ENCODE data around the gene GVQW3. TPM values are rescaled to one million over a fixed set of nuclear protein-coding genes. Genes with fewer than 3 reads are reported as not detected.

The GVQW3 gene
- polyA plus RNA-seq (ENCODE audit: low read depth in 6 of 6), result 1 to 10 TPM in 2 of 6 donors, under 1 TPM in 4; 0.10 to 3.5 (median 0.86) TPM

- Mint-ChIP-seq H3K4me1 (peaks cover 63 to 76% (median 74%) of the 10 kb centered on the region in 3 donors), H3K27me3 (no peaks in the 10 kb centered on the region), H3K27ac (peak within 1 kb of the TSS; percentile 82 to 98 (median 96))
Observed at GRCh38 chr11:76380977-76381719, at the start of gene GVQW3, which contains the start of gene THAP12. Gene GVQW3 (plus strand): TSS chr11:76381323. CDS start chr11:76381829, 506 bp downstream. Gene THAP12 (minus strand): TSS chr11:76381132. CDS start chr11:76380836, 296 bp downstream.

GRCh38 chr11:76334826-76335389 is 46.2 kb upstream of the GVQW3 start:
- no peak for ATAC-seq (ENCODE audit: low read depth in 2 of 2)
- no peak overlapping the region for H3K27ac Mint-ChIP-seq

More at GRCh38 chr11:76380977-76381719, at the start of gene GVQW3, which contains the start of gene THAP12:
- DNase-seq, result peak; percentile 99
- peak; percentile 90 to 91 for ATAC-seq (ENCODE audit: low read depth in 2 of 2)
- Mint-ChIP-seq H3K4me3 (peak within 1 kb of the TSS; percentile 90 to 98 (median 96)), H3K9me3 (no peaks in the 10 kb centered on the region), H3K36me3 (no peaks in the 10 kb centered on the region)

GRCh38 chr11:76335842-76336241 is 45.3 kb upstream of the GVQW3 start:
- Mint-ChIP-seq H3K4me1 (peaks cover 0 to 21% (median 13%) of the 10 kb centered on the region in 3 donors), H3K4me3 (peak overlapping the region in 1 of 8 donors; percentile 36), H3K27ac (peak overlapping the region in 1 of 6 donors; percentile 74), H3K27me3 (no peaks in the 10 kb centered on the region), H3K36me3 (peaks cover 5 to 18% of the 10 kb centered on the region in 2 donors), H3K9me3 (peaks cover 0 to 38% (median 32%) of the 10 kb centered on the region in 7 donors)
- DNase-seq (no peak), ATAC-seq (ENCODE audit: low read depth in 2 of 2) (peak in 1 of 2 donors; percentile 48)

More at GRCh38 chr11:76334826-76335389, 46.2 kb upstream of the GVQW3 start:
- Mint-ChIP-seq H3K36me3 (peaks cover 5 to 18% of the 10 kb centered on the region in 2 donors), H3K4me1 (peaks cover 0 to 21% (median 13%) of the 10 kb centered on the region in 3 donors), H3K4me3 (no peak overlapping the region), H3K9me3 (peaks cover 0 to 38% (median 33%) of the 10 kb centered on the region in 7 donors), H3K27me3 (no peaks in the 10 kb centered on the region)
- no peak for DNase-seq

DNA sequence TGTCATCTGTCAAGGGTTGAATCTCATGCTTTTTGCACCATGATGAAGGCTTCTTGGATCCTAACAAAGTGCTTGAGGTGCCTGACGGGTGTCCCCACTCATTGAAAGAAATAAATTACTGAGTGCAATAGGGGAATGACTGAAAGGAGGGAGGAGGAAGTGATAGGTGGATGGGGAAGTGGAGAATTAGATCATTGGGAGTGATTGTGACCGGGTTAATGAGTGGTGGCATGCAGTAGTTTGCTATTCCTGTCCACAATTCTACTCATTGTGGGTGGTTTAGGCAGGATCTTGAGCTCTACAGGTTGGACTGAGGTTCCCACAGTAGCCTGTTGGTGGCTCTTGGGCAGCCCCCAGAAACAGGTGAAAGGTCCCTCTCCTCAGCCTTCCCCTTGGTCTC is 44.5 kb upstream of the GVQW3 start:
- H3K36me3 Mint-ChIP-seq, result peaks cover 5 to 18% of the 10 kb centered on the region in 2 donors
- no peaks in the 10 kb centered on the region for H3K27me3 Mint-ChIP-seq
- H3K4me3 Mint-ChIP-seq, result peak overlapping the region in 1 of 8 donors; percentile 74
- ATAC-seq (ENCODE audit: low read depth in 2 of 2), result no peak
- peaks cover 0 to 38% (median 32%) of the 10 kb centered on the region in 7 donors for H3K9me3 Mint-ChIP-seq
- H3K27ac Mint-ChIP-seq, result peak overlapping the region in 1 of 6 donors; percentile 10
- no peak for DNase-seq
- peaks cover 0 to 25% (median 13%) of the 10 kb centered on the region in 3 donors for H3K4me1 Mint-ChIP-seq

DNA sequence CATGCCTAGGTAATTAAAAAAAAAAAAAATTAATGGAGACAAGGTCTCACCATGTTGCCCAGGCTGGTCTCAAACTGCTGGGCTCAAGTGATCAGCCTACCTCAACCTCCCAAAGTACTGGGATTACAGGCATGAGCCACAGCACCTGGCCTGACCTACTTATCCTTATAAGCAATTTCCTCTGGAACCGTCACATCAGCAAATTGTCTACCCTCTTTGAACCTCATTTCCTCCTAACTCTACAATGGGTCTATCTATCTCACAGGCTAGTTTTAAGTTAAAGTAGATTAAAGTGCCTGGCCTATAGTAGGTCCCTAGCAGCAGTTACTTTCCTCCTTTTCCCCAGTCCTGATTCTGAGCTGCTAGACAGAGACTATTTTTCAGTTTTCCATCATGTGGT is 43.7 kb upstream of the GVQW3 start:
- Mint-ChIP-seq H3K36me3 (peaks cover 5 to 18% of the 10 kb centered on the region in 2 donors), H3K4me1 (peaks cover 0 to 27% (median 13%) of the 10 kb centered on the region in 3 donors), H3K4me3 (no peak overlapping the region), H3K9me3 (peaks cover 0 to 38% (median 32%) of the 10 kb centered on the region in 7 donors), H3K27ac (no peak overlapping the region), H3K27me3 (no peaks in the 10 kb centered on the region)
- no peak for DNase-seq
- ATAC-seq (ENCODE audit: low read depth in 2 of 2), result no peak

DNA sequence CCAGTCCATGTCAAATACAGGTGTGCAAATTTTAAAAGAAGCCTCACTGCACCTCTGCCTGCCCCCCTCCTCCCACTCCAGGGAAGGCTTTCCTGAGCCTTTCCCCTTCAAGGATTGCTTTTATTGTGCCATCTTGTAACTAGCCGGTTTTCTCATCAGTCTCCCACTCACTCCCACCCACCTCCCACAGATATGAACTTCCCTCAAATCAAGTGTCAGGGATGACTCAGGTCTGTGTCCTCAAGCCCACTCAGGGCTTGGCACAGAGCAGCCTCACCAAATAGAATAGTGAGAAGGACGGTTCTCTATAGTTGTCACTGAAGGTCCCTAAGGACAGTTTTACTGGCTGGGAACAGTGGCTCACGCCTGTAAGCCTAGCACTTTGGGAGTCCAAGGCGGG is 43.2 kb upstream of the GVQW3 start:
- no peak for ATAC-seq (ENCODE audit: low read depth in 2 of 2)

GRCh38 chr11:76339221-76339620 is 41.9 kb upstream of the GVQW3 start:
- Mint-ChIP-seq H3K4me3 (no peak overlapping the region), H3K27me3 (no peaks in the 10 kb centered on the region), H3K4me1 (peaks cover 0 to 27% (median 13%) of the 10 kb centered on the region in 3 donors), H3K36me3 (peaks cover 5 to 15% of the 10 kb centered on the region in 2 donors), H3K27ac (peak overlapping the region in 1 of 6 donors; percentile 20), H3K9me3 (peaks cover 0 to 28% (median 24%) of the 10 kb centered on the region in 7 donors)
- ATAC-seq (ENCODE audit: low read depth in 2 of 2), result peak; percentile 49 to 51
- DNase-seq, result no peak

More for the DNA sequence above, 43.2 kb upstream of the GVQW3 start:
- H3K9me3 Mint-ChIP-seq, result peaks cover 0 to 38% (median 32%) of the 10 kb centered on the region in 7 donors
- H3K36me3 Mint-ChIP-seq, result peaks cover 5 to 18% of the 10 kb centered on the region in 2 donors
- no peak overlapping the region for H3K27ac Mint-ChIP-seq
- DNase-seq, result no peak
- peaks cover 0 to 27% (median 13%) of the 10 kb centered on the region in 3 donors for H3K4me1 Mint-ChIP-seq
- H3K4me3 Mint-ChIP-seq, result no peak overlapping the region
- no peaks in the 10 kb centered on the region for H3K27me3 Mint-ChIP-seq

GRCh38 chr11:76347466-76347865 is 33.7 kb upstream of the GVQW3 start:
- Mint-ChIP-seq H3K27me3 (no peaks in the 10 kb centered on the region), H3K4me3 (no peak overlapping the region), H3K4me1 (no peaks in the 10 kb centered on the region), H3K9me3 (peaks cover 0 to 2% (median 0%) of the 10 kb centered on the region in 7 donors), H3K27ac (no peak overlapping the region), H3K36me3 (peaks cover under 1 to 22% of the 10 kb centered on the region in 2 donors)
- no peak for DNase-seq
- no peak for ATAC-seq (ENCODE audit: low read depth in 2 of 2)

GRCh38 chr11:76348348-76348747 is 32.8 kb upstream of the GVQW3 start:
- Mint-ChIP-seq H3K36me3 (peaks cover 10 to 31% of the 10 kb centered on the region in 2 donors), H3K27me3 (no peaks in the 10 kb centered on the region), H3K9me3 (peaks cover 0 to 4% (median 2%) of the 10 kb centered on the region in 7 donors), H3K4me3 (no peak overlapping the region), H3K4me1 (no peaks in the 10 kb centered on the region), H3K27ac (no peak overlapping the region)
- ATAC-seq (ENCODE audit: low read depth in 2 of 2) (no peak), DNase-seq (no peak)

- Mint-ChIP-seq H3K27ac (no peak overlapping the region), H3K36me3 (peaks cover 49 to 64% of the 10 kb centered on the region in 2 donors), H3K4me1 (no peaks in the 10 kb centered on the region), H3K9me3 (peaks cover 6 to 28% (median 14%) of the 10 kb centered on the region in 7 donors), H3K4me3 (no peak overlapping the region), H3K27me3 (no peaks in the 10 kb centered on the region)
- DNase-seq (no peak), ATAC-seq (ENCODE audit: low read depth in 2 of 2) (no peak)
Observed at GRCh38 chr11:76355172-76355571, 26.0 kb upstream of the GVQW3 start.

GRCh38 chr11:76361374-76361773 is 19.7 kb upstream of the GVQW3 start:
- H3K36me3 Mint-ChIP-seq, result peaks cover 9 to 25% of the 10 kb centered on the region in 2 donors
- no peak overlapping the region for H3K4me3 Mint-ChIP-seq
- H3K9me3 Mint-ChIP-seq, result no peaks in the 10 kb centered on the region
- DNase-seq, result no peak
- no peak for ATAC-seq (ENCODE audit: low read depth in 2 of 2)
- peak overlapping the region in 1 of 6 donors; percentile 27 for H3K27ac Mint-ChIP-seq
- H3K4me1 Mint-ChIP-seq, result peaks cover 10 to 11% (median 10%) of the 10 kb centered on the region in 3 donors
- no peaks in the 10 kb centered on the region for H3K27me3 Mint-ChIP-seq

DNA sequence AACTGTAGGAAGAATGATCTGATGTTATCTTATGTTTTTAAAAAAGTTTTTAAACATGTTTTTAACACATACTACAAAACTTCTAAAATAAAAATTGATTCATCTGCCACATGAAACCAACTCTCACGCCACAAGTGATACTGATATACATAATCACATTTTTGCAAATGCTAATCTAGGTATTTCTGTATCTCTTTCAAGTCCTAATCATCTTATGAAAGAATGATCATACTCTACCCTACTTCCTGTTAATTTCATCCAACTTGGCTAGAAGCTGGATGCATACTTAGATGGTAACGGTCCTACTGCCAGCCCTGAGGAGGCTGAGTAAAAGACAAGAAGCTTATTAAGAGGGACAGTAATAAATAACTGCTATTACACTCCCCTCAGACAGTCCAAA is 19.3 kb upstream of the GVQW3 start:
- Mint-ChIP-seq H3K4me1 (peaks cover 10 to 13% (median 11%) of the 10 kb centered on the region in 3 donors), H3K27ac (peak overlapping the region in 1 of 6 donors; percentile 25), H3K36me3 (peaks cover 9 to 25% of the 10 kb centered on the region in 2 donors), H3K9me3 (no peaks in the 10 kb centered on the region), H3K4me3 (no peak overlapping the region), H3K27me3 (no peaks in the 10 kb centered on the region)
- DNase-seq (no peak), ATAC-seq (ENCODE audit: low read depth in 2 of 2) (no peak)

DNA sequence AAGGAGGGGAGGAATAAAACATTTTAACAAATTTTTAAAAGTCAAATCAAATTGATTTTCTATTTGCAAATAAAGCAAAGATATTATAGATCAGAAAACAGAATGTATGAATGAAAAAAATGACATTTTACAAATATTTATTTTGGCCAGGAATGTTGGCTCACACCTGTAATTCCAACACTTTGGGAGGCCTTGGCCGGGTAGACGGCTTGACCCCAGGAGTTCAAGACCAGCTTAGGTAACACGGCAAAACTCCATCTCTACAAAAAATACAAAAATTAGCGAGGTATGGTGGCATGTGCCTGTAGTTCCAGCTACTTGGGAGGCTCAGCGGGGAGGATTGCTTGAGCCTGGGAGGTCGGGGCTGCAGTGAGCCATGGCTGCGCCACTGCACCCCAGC is 18.4 kb upstream of the GVQW3 start:
- peaks cover 9 to 21% of the 10 kb centered on the region in 2 donors for H3K36me3 Mint-ChIP-seq
- H3K9me3 Mint-ChIP-seq, result no peaks in the 10 kb centered on the region
- H3K4me1 Mint-ChIP-seq, result peaks cover 11 to 21% (median 20%) of the 10 kb centered on the region in 3 donors
- DNase-seq (no peak), ATAC-seq (ENCODE audit: low read depth in 2 of 2) (no peak)
- no peak overlapping the region for H3K4me3 Mint-ChIP-seq
- no peaks in the 10 kb centered on the region for H3K27me3 Mint-ChIP-seq
- H3K27ac Mint-ChIP-seq, result peak overlapping the region in 3 of 6 donors; percentile 53 to 82 (median 74)

All from naive B cell (primary cell).